ENCODE measurements around the gene RELN. TPM values are rescaled to one million over a fixed set of nuclear protein-coding genes. Genes with fewer than 3 reads are reported as not detected.

RELN gene
- total and polyA plus RNA-seq, 10 of the 15 experiments (the other 5 are each of a cell fraction or from before 2014, with no cell fraction given) = 0.11 to 0.21 TPM; not detected in 8

DNA sequence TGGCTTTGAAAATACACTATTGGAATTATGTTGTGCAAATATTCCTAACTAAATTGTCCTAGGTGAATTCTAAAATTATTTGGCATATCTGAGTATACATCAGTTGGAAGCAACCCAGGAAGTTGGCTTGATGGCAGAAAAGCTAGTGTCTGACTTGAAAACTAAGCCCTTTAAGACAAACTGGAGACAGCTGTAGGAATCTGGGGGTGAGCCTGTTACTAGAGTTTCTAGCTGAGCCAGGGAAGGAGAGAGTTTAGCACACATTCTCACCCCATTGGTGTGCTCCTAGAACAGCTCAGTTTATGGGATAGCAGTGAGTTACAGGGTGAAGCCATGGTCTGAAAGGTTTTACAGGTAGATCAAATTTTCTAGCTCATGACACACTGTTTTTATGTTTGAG lies 333.2 kb downstream of the RELN start (continued):
- TF ChIP-seq RCOR1 (conservative IDR thresholded peaks at IDR 0.05; ENCODE audit: low read depth, low read length) (no peak), MTA2 (IDR thresholded peaks at IDR 0.05; ENCODE audit: low read depth) (no peak), POU2F2 (IDR thresholded peaks at IDR 0.05; ENCODE audit: borderline replicate concordance, low read depth, low read length) (no peak), SMAD1 (IDR thresholded peaks at IDR 0.05; ENCODE audit: low read depth, partially characterized antibody) (no peak), TCF3 (IDR thresholded peaks at IDR 0.05; ENCODE audit: borderline replicate concordance, insufficient read depth, low read depth, low read length) (no peak)

GRCh38 chr7:103651593-103652377 lies 337.7 kb downstream of the RELN start:
- Histone ChIP-seq H3K36me3 (ENCODE audit: control insufficient read depth in 2 of 2, insufficient read depth in 2 of 2, low read length in 1 of 2) (no peaks in the 10 kb centered on the region), H3K27me3 (replicated peaks in 1 of 2; ENCODE audit: control insufficient read depth in 2 of 2, insufficient read depth in 2 of 2, low read length in 1 of 2) (no peaks in the 10 kb centered on the region), H3K4me1 (ENCODE audit: control insufficient read depth, insufficient read depth, low read length) (no peaks in the 10 kb centered on the region), H4K20me1 (ENCODE audit: control insufficient read depth, insufficient read depth) (no peaks in the 10 kb centered on the region), H3K27ac (ENCODE audit: control insufficient read depth, insufficient read depth) (no peak overlapping the region), H3K4me2 (ENCODE audit: control insufficient read depth, insufficient read depth) (no peak overlapping the region), H2AFZ (ENCODE audit: control insufficient read depth, low read depth, low read length) (no peak overlapping the region), H3K9me3 (replicated peaks; ENCODE audit: control insufficient read depth, insufficient read depth, low read length) (no peaks in the 10 kb centered on the region), H3K4me3 (no peak overlapping the region), H3K79me2 (ENCODE audit: control insufficient read depth, insufficient read depth, low read length) (no peaks in the 10 kb centered on the region), H3K9ac (ENCODE audit: control insufficient read depth, insufficient read depth, low read length) (no peak overlapping the region)
- ChIA-PET CTCF (no interaction called here), SMC1A (ENCODE audit: uncharacterized antibody, unreplicated experiment) (no interaction called here), RAD21 (ENCODE audit: unreplicated experiment) (no interaction called here), POLR2A (no interaction called here)
- intact Hi-C loops (cut with micrococcal nuclease; ENCODE audit: unreplicated experiment) (no loop called here), in situ Hi-C loops (cut with MboI) (no loop called here)
- no TSS peak for BruUV-seq (replicated peaks)
- DNase-seq (ENCODE audit: low read depth, low spot score) (no peak), FAIRE-seq (no peak), ATAC-seq (no peak)
- TF ChIP-seq CUX1 (IDR thresholded peaks at IDR 0.05; ENCODE audit: insufficient replicate concordance, low read depth, low read length) = no peak
- no peak for TF ChIP-seq NR2F1 (conservative IDR thresholded peaks at IDR 0.05)
- no peak for TF ChIP-seq BCLAF1 (IDR thresholded peaks at IDR 0.05)
- TF ChIP-seq MYB (IDR thresholded peaks at IDR 0.05; ENCODE audit: borderline replicate concordance, low read depth, low read length) = no peak
- 0% methylated on average over 3 of the region's 3 CpGs for WGBS (ENCODE audit: insufficient coverage, insufficient replicate concordance, low lambda C conversion rate, missing lambda C conversion rate)

Data from GM12878 (cell line).